Astrocyte of the spinal cord (primary cell): ENCODE data around the gene MC4R.

Experiments
- DNase-seq: peaks from one replicate; pipeline ENCODE4 v3.0.0; 2011; ENCODE audit warnings: low read depth, low spot score
- H3K4me3 ChIP-seq: 2 replicates; pipeline ENCODE4 v1.5.1; 2011; ENCODE audit warnings: low read depth, mild to moderate bottlenecking, low read length, moderate library complexity
- in situ Hi-C: cut with HindIII; loops from 2 replicates; pipeline ENCODE4 v1.10.0; 2017; ENCODE audit warnings: low sequenced_read_pairs
- TF ChIP-seq, protein P1 (sequence below): IDR thresholded peaks from 2 replicates; pipeline ENCODE4 v1.5.1; 2012; ENCODE audit warnings: low read depth, mild to moderate bottlenecking, low read length, inconsistent platforms

MC4R gene

DNA sequence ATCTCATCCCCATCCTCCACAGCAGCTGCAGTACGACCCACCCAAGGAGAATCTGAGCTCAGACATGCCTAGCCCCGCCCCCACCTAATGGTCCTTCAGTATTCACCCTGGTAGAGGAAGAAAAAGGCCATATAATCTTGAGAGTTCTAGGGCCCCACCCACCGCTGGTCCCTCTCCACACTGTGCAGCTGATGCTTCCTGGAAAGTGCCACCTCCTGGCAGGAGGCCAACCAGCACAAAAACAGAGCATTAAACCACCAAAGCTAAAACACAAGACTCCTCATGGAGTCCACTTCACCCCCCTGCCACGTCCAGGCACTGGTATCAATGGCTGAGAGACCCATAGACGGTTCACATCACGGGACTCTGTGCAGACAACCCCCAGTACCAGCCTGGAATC lies 40.7 kb downstream of the MC4R start:
- no peak for DNase-seq
- no peak overlapping the region for H3K4me3 ChIP-seq
- in situ Hi-C loops = no loop called here
- TF ChIP-seq, protein P1, sequence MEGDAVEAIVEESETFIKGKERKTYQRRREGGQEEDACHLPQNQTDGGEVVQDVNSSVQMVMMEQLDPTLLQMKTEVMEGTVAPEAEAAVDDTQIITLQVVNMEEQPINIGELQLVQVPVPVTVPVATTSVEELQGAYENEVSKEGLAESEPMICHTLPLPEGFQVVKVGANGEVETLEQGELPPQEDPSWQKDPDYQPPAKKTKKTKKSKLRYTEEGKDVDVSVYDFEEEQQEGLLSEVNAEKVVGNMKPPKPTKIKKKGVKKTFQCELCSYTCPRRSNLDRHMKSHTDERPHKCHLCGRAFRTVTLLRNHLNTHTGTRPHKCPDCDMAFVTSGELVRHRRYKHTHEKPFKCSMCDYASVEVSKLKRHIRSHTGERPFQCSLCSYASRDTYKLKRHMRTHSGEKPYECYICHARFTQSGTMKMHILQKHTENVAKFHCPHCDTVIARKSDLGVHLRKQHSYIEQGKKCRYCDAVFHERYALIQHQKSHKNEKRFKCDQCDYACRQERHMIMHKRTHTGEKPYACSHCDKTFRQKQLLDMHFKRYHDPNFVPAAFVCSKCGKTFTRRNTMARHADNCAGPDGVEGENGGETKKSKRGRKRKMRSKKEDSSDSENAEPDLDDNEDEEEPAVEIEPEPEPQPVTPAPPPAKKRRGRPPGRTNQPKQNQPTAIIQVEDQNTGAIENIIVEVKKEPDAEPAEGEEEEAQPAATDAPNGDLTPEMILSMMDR = no peak

DNA sequence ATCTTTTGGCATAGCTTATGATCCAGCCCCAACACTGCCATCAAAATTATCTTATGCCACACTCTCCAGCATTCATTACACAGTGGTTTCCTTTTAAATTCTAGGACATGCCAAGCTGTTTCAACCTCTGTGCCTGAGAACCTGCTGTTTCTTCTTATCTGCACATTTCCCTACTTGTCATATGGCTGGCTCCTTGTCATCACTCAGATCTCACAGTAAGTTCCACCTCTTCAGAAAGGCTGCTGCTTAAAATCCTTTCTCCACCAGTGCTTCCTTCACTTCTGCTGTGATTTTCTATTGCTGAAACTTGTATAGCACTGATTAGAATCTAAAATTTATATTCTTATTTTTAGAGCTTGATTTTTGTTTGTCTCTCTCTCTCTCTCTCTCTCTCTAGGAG lies 43.4 kb downstream of the MC4R start:
- TF ChIP-seq, protein P1 = no peak
- DNase-seq = no peak
- H3K4me3 ChIP-seq = no peak overlapping the region
- in situ Hi-C loops = no loop called here

DNA sequence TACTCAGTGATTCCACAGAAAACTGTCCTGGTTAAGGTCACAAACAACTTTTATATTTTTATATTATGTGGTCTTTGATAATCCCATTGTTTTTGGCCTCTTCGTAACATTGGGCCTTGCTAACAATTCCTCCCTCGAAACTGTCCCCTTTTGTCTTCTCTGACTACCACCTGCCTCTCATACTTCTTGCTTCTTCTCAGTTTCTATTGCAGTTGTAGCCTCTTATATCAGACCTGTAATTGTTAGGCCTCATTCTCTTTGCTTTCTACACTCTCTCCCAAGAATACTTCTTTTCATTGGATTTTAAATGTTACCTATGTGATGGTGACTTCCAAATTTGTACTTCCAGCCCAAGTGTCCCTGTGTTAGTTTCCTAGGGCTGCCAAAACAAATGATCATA lies 44.7 kb downstream of the MC4R start:
- no peak overlapping the region for H3K4me3 ChIP-seq
- in situ Hi-C loops = no loop called here
- TF ChIP-seq, protein P1 = no peak
- no peak for DNase-seq

DNA sequence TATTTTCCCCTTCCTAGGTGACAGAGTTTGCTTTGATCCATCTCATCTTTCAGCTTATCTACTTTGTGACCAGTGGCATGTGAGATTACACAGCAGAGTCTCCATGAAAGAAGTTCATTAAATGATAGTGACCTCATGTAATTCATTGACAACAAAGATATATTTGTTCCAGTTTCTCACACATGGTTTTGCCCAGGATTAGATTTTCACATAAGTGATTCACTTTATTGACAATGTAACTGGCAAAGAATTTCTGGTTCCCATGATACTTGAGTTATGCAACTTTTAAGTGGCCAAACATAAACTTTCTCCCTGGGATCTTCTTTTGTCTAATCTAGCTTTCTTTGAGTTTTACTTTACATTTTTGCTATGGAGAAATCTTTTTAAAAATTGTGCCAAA lies 50.0 kb downstream of the MC4R start:
- TF ChIP-seq, protein P1 = no peak
- in situ Hi-C loops = no loop called here

More for the DNA sequence above, 50.0 kb downstream of the MC4R start:
- no peak for DNase-seq
- no peak overlapping the region for H3K4me3 ChIP-seq
